GM12878 (cell line): ENCODE data around the gene NPNT. TPM values are rescaled to one million over a fixed set of nuclear protein-coding genes. Genes with fewer than 3 reads are reported as not detected.

Source experiments
- ATAC-seq: fragments of 200-7000 bp; cut with Tn5 transposase; 3 replicates; pipeline ENCODE4 v1.9.1; 2020; ENCODE audit warnings: mild to moderate bottlenecking, moderate library complexity
- BruUV-seq: library from RNA; stranded (reverse); fragments of 400-500 nt; replicated peaks from 2 replicates; lab custom pipeline; 2021; lab: Mats Ljungman, UMichigan
- CTCF ChIA-PET: fragments of 300-600 bp; sonication (Branson Sonifier 250); formaldehyde crosslinking; extraction: SDS; loops from one replicate; lab custom pipeline; 2021; ENCODE audit warnings: inconsistent platforms; lab: Yijun Ruan, JAX
- POLR2A ChIA-PET: fragments of 350-600 bp; formaldehyde crosslinking; extraction: SDS; loops from one replicate; lab custom pipeline; 2021; ENCODE audit warnings: inconsistent platforms; lab: Charles Lee
- RAD21 ChIA-PET: fragments of 300-600 bp; sonication (Branson Sonifier 250); formaldehyde crosslinking; loops from one replicate; lab custom pipeline; 2023; ENCODE audit warnings: antibody characterized with exemption; ENCODE audit not compliant: unreplicated experiment; lab: Charles Lee
- SMC1A ChIA-PET: fragments of 300-600 bp; sonication (Branson Sonifier 250); formaldehyde crosslinking; loops from one replicate; lab custom pipeline; 2023; ENCODE audit not compliant: unreplicated experiment, uncharacterized antibody; lab: Charles Lee
- DNase-seq: peaks from one replicate; pipeline ENCODE4 v3.0.0-alpha.2; 2011; ENCODE audit warnings: low read depth, low spot score
- FAIRE-seq: peaks from 3 replicates; lab custom pipeline; 2011; peaks lifted over from hg19 to GRCh38; lab: Jason Lieb, UNC
- H2AFZ ChIP-seq: 2 replicates; pipeline ENCODE4 v1.6.0; 2011; ENCODE audit warnings: low read depth, low read length, control low read depth; ENCODE audit not compliant: control insufficient read depth
- H3K27ac ChIP-seq: 2 replicates; pipeline ENCODE4 v1.5.1; 2011; ENCODE audit warnings: control low read depth; ENCODE audit not compliant: control insufficient read depth, insufficient read depth
- H3K27me3 ChIP-seq, 2 experiments: replicated peaks in 1 of 2; 2 replicates each; pipeline versions ENCODE4 v1.6.0 to v1.6.1; 2011; ENCODE audit warnings: low read length in 1 of 2; ENCODE audit not compliant: control insufficient read depth in 2 of 2, insufficient read depth in 2 of 2
- H3K36me3 ChIP-seq, 2 experiments: 2 replicates each; pipeline ENCODE4 v1.5.1; 2011; ENCODE audit warnings: low read length in 1 of 2; ENCODE audit not compliant: control insufficient read depth in 2 of 2, insufficient read depth in 2 of 2
- H3K4me1 ChIP-seq: 2 replicates; pipeline ENCODE4 v1.6.1; 2011; ENCODE audit warnings: mild to moderate bottlenecking, low read length, moderate library complexity, mixed read lengths; ENCODE audit not compliant: control insufficient read depth, insufficient read depth
- H3K4me2 ChIP-seq: 2 replicates; pipeline ENCODE4 v1.6.0; 2011; ENCODE audit warnings: control low read depth; ENCODE audit not compliant: control insufficient read depth, insufficient read depth
- H3K4me3 ChIP-seq: fragments of 200-600 bp; sonication (generic); 2 replicates; pipeline ENCODE4 v1.5.1; 2016
- H3K79me2 ChIP-seq: 2 replicates; pipeline ENCODE4 v1.6.0; 2011; ENCODE audit warnings: low read length; ENCODE audit not compliant: control insufficient read depth, insufficient read depth
- H3K9ac ChIP-seq: 2 replicates; pipeline ENCODE4 v1.8.0; 2011; ENCODE audit warnings: low read length, control low read depth, mixed read lengths; ENCODE audit not compliant: control insufficient read depth, insufficient read depth
- H3K9me3 ChIP-seq: replicated peaks from 3 replicates; pipeline ENCODE4 v1.5.1; 2011; ENCODE audit warnings: mild to moderate bottlenecking, low read length; ENCODE audit not compliant: control insufficient read depth, insufficient read depth
- H4K20me1 ChIP-seq: 2 replicates; pipeline ENCODE4 v1.6.0; 2011; ENCODE audit not compliant: control insufficient read depth, insufficient read depth
- ATF2 ChIP-seq: IDR thresholded peaks from 2 replicates; pipeline ENCODE4 v1.6.1; 2012; ENCODE audit warnings: low read length, inconsistent platforms
- ATF3 ChIP-seq: IDR thresholded peaks from 2 replicates; pipeline ENCODE4 v1.6.1; 2011; ENCODE audit warnings: low read depth, mild to moderate bottlenecking, low read length, moderate library complexity, borderline replicate concordance; ENCODE audit errors: extremely low read depth
- CBFB ChIP-seq: IDR thresholded peaks from 2 replicates; pipeline ENCODE4 v1.6.1; 2016; ENCODE audit warnings: antibody characterized with exemption, low read depth
- ETV6 ChIP-seq, 2 experiments: fragments of 450-650 bp in 1 of 2; IDR thresholded peaks in 1 of 2; conservative IDR thresholded peaks in 1 of 2; 2 replicates each; pipeline ENCODE4 v1.6.1; 2014; ENCODE audit warnings: antibody characterized with exemption in 1 of 2, borderline replicate concordance in 1 of 2, low read depth in 1 of 2, mild to moderate bottlenecking in 1 of 2, moderate library complexity in 1 of 2
- FOXM1 ChIP-seq: IDR thresholded peaks from 2 replicates; pipeline ENCODE4 v1.6.1; 2012; ENCODE audit warnings: low read depth, mild to moderate bottlenecking, inconsistent platforms, low read length, moderate library complexity
- KDM1A ChIP-seq: fragments of 200-600 bp; sonication (generic); IDR thresholded peaks from 2 replicates; pipeline ENCODE4 v1.6.1; 2016; ENCODE audit warnings: borderline replicate concordance
- MXI1 ChIP-seq: fragments of 150-350 bp; IDR thresholded peaks from 2 replicates; pipeline ENCODE4 v1.6.1; 2011; ENCODE audit warnings: low read depth, mild to moderate bottlenecking, inconsistent platforms, low read length, improper control_type of control experiment
- MYB ChIP-seq: fragments of 150-350 bp; IDR thresholded peaks from 2 replicates; pipeline ENCODE4 v1.6.1; 2014; ENCODE audit warnings: mild to moderate bottlenecking, low read depth, low read length, borderline replicate concordance
- NR2C1 ChIP-seq: fragments of 450-650 bp; IDR thresholded peaks from 2 replicates; pipeline ENCODE4 v1.6.1; 2017; ENCODE audit warnings: antibody characterized with exemption, mild to moderate bottlenecking, moderate library complexity
- RAD21 ChIP-seq: IDR thresholded peaks from 2 replicates; pipeline ENCODE4 v1.6.1; 2011; ENCODE audit warnings: mild to moderate bottlenecking, low read depth, low read length, moderate library complexity; ENCODE audit not compliant: insufficient read depth
- RELA ChIP-seq: fragments of 450-650 bp; IDR thresholded peaks from 2 replicates; pipeline ENCODE4 v1.8.0; 2014; ENCODE audit warnings: borderline replicate concordance; ENCODE audit not compliant: partially characterized antibody
- RUNX3 ChIP-seq: IDR thresholded peaks from 2 replicates; pipeline ENCODE4 v1.6.1; 2012; ENCODE audit warnings: low read length, inconsistent platforms
- SMARCA5 ChIP-seq: fragments of 450-650 bp; IDR thresholded peaks from 2 replicates; pipeline ENCODE4 v1.6.1; 2017; ENCODE audit warnings: mild to moderate bottlenecking
- SPI1 ChIP-seq: IDR thresholded peaks from 2 replicates; pipeline ENCODE4 v1.6.1; 2011; ENCODE audit warnings: low read depth, mild to moderate bottlenecking, low read length, moderate library complexity, borderline replicate concordance; ENCODE audit not compliant: insufficient read depth
- USF1 ChIP-seq: IDR thresholded peaks from 2 replicates; pipeline ENCODE4 v1.6.1; 2011; ENCODE audit warnings: borderline replicate concordance, low read depth, mild to moderate bottlenecking, moderate library complexity, mixed read lengths, low read length; ENCODE audit not compliant: insufficient read depth; ENCODE audit errors: extremely low read length
- YBX1 ChIP-seq: fragments of 450-650 bp; IDR thresholded peaks from 2 replicates; pipeline ENCODE4 v1.6.1; 2016; ENCODE audit warnings: antibody characterized with exemption
- ZNF687 ChIP-seq: fragments of 450-650 bp; IDR thresholded peaks from 2 replicates; pipeline ENCODE4 v1.6.1; 2017; ENCODE audit warnings: mild to moderate bottlenecking, moderate library complexity
- ZZZ3 ChIP-seq: IDR thresholded peaks from 2 replicates; pipeline ENCODE4 v1.6.1; 2011; ENCODE audit warnings: low read depth; ENCODE audit not compliant: control insufficient read depth, insufficient read length
- WGBS: methylation state at CpG from one replicate; pipeline ENCODE4 v1.1.6; 2016; ENCODE audit warnings: low lambda C conversion rate; ENCODE audit not compliant: insufficient replicate concordance, insufficient coverage; ENCODE audit errors: missing lambda C conversion rate; 5-methylcytosine and 5-hydroxymethylcytosine counted together
- in situ Hi-C: fragments of 300-500 bp; cut with MboI; formaldehyde crosslinking; loops from 9 replicates; pipeline ENCODE4 v1.14.3; 2018; ENCODE audit warnings: mixed read lengths
- intact Hi-C: fragments of 100-400 bp; cut with micrococcal nuclease; formaldehyde crosslinking; loops from one replicate; pipeline ENCODE4 v1.14.2; 2022; ENCODE audit not compliant: unreplicated experiment
- polyA plus RNA-seq, 11 experiments: library from polyadenylated mRNA; depleted of rRNA in 4 of 11; unstranded in 6 of 11; stranded (reverse) in 5 of 11; fragments of >200 nt; fragmentation: Nextera tagmentation in 4 of 11; fragmentation: Illumina TruSeq in 1 of 11; extraction: Ambion mirVana in 4 of 11; extraction: Trizol in 1 of 11; gene quantifications; 1 replicate in 1 of 11; 2 replicates in 10 of 11; pipeline versions ENCODE4 v1.2.1 to v1.2.3, GENCODE V29; 2011 to 2016; ENCODE audit warnings: inconsistent platforms in 2 of 11, missing spikeins in 2 of 11, low read depth in 1 of 11
- total RNA-seq, 4 experiments: library from RNA; depleted of rRNA in 3 of 4; stranded (reverse); fragments of >200 nt in 3 of 4; fragmentation: Illumina TruSeq in 1 of 4; extraction: Trizol in 1 of 4; gene quantifications; 2 replicates each; pipeline versions ENCODE4 v1.2.1 to v1.2.3, GENCODE V29; 2013 to 2021

NPNT gene
- total and polyA plus RNA-seq, 10 of the 15 experiments (the other 5 are each of a cell fraction or from before 2014, with no cell fraction given): 0.18 to 70.5 (median 54.1) TPM

- Histone ChIP-seq H3K9ac (no peak overlapping the region), H3K4me2 (no peak overlapping the region), H2AFZ (no peak overlapping the region), H3K36me3 (no peaks in the 10 kb centered on the region), H3K4me3 (no peak overlapping the region), H3K27ac (no peak overlapping the region), H3K4me1 (no peaks in the 10 kb centered on the region), H4K20me1 (no peaks in the 10 kb centered on the region), H3K79me2 (no peaks in the 10 kb centered on the region), H3K27me3 (no peaks in the 10 kb centered on the region), H3K9me3 (no peaks in the 10 kb centered on the region)
- RAD21 ChIA-PET: no interaction called here
- intact Hi-C loops: no loop called here
- in situ Hi-C loops: no loop called here
- WGBS: 57% methylated on average over 10 of the region's 10 CpGs
- SMC1A ChIA-PET: no interaction called here
- no peak for FAIRE-seq
- CTCF ChIA-PET: no interaction called here
- no peak for DNase-seq
- no TSS peak for BruUV-seq
- no peak for ATAC-seq
- POLR2A ChIA-PET: no interaction called here
- TF ChIP-seq MYB: no peak
- TF ChIP-seq YBX1: no peak
- no peak for TF ChIP-seq NR2C1
- no peak for TF ChIP-seq ZNF687
- no peak for TF ChIP-seq SPI1
- no peak for TF ChIP-seq ATF3
- TF ChIP-seq CBFB: no peak
- TF ChIP-seq ATF2: no peak
- no peak for TF ChIP-seq FOXM1
- no peak for TF ChIP-seq ETV6 (conservative IDR thresholded peaks at IDR 0.05 in 1 of 2, IDR thresholded peaks at IDR 0.05 in 1 of 2; ENCODE audit: borderline replicate concordance in 1 of 2, low read depth in 1 of 2)
- no peak for TF ChIP-seq SMARCA5
- TF ChIP-seq KDM1A: no peak
- TF ChIP-seq USF1: no peak
- no peak for TF ChIP-seq RELA
- no peak for TF ChIP-seq RAD21
- TF ChIP-seq ZZZ3: no peak
- TF ChIP-seq RUNX3: no peak
- no peak for TF ChIP-seq MXI1
Observed at GRCh38 chr4:105967058-105967658, 71.9 kb downstream of the NPNT start.
